Hair follicle dermal papilla cell (primary cell): ENCODE measurements around the gene MTMR10. TPM values are rescaled to one million over a fixed set of nuclear protein-coding genes. Genes with fewer than 3 reads are reported as not detected.

Experiments
- small RNA-seq: library from RNA; depleted of rRNA; stranded (forward); fragments of <200 nt; gene quantifications from one replicate; pipeline ENCODE3, GENCODE V24; 2012
- total RNA-seq: library from RNA; depleted of rRNA; stranded (reverse); fragments of >200 nt; gene quantifications from 2 replicates; pipeline ENCODE4 v1.2.3, GENCODE V29; 2012

The MTMR10 gene
- 28.5 and 36.5 TPM in 2 replicates for total RNA-seq

GRCh38 chr15:30991255-30992235 lies at the start of gene MTMR10:
Gene MTMR10, minus strand, starts transcription at chr15:30991628. Its CDS starts 122 bp downstream, at chr15:30991506.

GRCh38 chr15:30903497-30904187 lies 87.8 kb downstream of the MTMR10 start, which contains the start of gene FAN1:
Gene FAN1, plus strand, starts transcription at chr15:30903915. Its CDS starts 749 bp downstream, at chr15:30904664.

Small RNA genes within 50 kb of the gene (small RNA-seq; reads per million reads assigned to genes)
- gene RNU6-466P: not detected

Other genes with a start within 250 kb of the MTMR10 start
- gene FAN1, start 87.7 kb downstream of the MTMR10 start, total RNA-seq: 17.0 and 20.9 TPM in 2 replicates
- gene TRPM1, start 110.1 kb upstream of the MTMR10 start, total RNA-seq: not detected in 2 replicates